Heart right ventricle (tissue), 16 donors: ENCODE data around the gene ZFYVE28. TPM values are rescaled to one million over a fixed set of nuclear protein-coding genes. Genes with fewer than 3 reads are reported as not detected.

ENCODE experiments used
- ATAC-seq, 8 donors: fragments of 200-7000 bp; cut with Tn5 transposase; one replicate each; pipeline ENCODE4 v1.9.1; 2020; ENCODE audit warnings: mild to moderate bottlenecking in 8 of 8, moderate library complexity in 8 of 8, moderate number of reproducible peaks in 1 of 8
- DNase-seq, 2 donors: peaks; one replicate each; pipeline ENCODE4 v3.0.0-alpha.2; 2020
- H3K27ac ChIP-seq, 10 donors: fragments of 200-600 bp; sonication (generic) in 2 of 10; one replicate each; pipeline versions ENCODE4 v1.5.0 to v1.8.0; 2020 to 2022; ENCODE audit warnings: mild to moderate bottlenecking in 3 of 10
- H3K27me3 ChIP-seq, 7 donors: fragments of 200-600 bp; one replicate each; pipeline ENCODE4 v1.8.0; 2021 to 2022; ENCODE audit warnings: mild to moderate bottlenecking in 2 of 7
- H3K36me3 ChIP-seq, 9 donors: fragments of 200-600 bp; sonication (generic) in 1 of 9; one replicate each; pipeline versions ENCODE4 v1.5.0 to v1.8.0; 2020 to 2022; ENCODE audit warnings: mild to moderate bottlenecking in 2 of 9
- H3K4me1 ChIP-seq, 9 donors: fragments of 200-600 bp; sonication (generic) in 1 of 9; one replicate each; pipeline versions ENCODE4 v1.5.0 to v1.8.0; 2020 to 2022; ENCODE audit warnings: mild to moderate bottlenecking in 4 of 9
- H3K4me3 ChIP-seq, 10 donors: fragments of 200-600 bp; sonication (generic) in 2 of 10; one replicate each; pipeline versions ENCODE4 v1.5.0 to v1.8.0; 2020 to 2022; ENCODE audit warnings: mild to moderate bottlenecking in 7 of 10, moderate library complexity in 2 of 10
- H3K9me3 ChIP-seq, 11 donors: fragments of 200-600 bp in 10 of 11; sonication (generic) in 2 of 11; one replicate each; pipeline versions ENCODE4 v1.5.0 to v1.8.0; 2013 to 2022; ENCODE audit warnings: mild to moderate bottlenecking in 2 of 11, control low read depth in 1 of 11, moderate library complexity in 1 of 11
- WGBS, 2 donors: extraction: QIAGEN DNeasy Blood & Tissue Kit; methylation state at CpG; one replicate each; pipeline ENCODE4 v1.1.7; 2013; ENCODE audit warnings: inconsistent platforms in 1 of 2; 5-methylcytosine and 5-hydroxymethylcytosine counted together
- intact Hi-C, 10 donors: fragments of 100-400 bp; cut with DNase I; formaldehyde crosslinking; loops; one replicate each; pipeline versions ENCODE4 v1.11.1 to v1.14.2; 2022
- polyA plus RNA-seq, 2 donors: library from polyadenylated mRNA; stranded (reverse); fragments of 200-250 nt; gene quantifications; one replicate each; pipeline ENCODE4 v1.2.3, GENCODE V29; 2013
- total RNA-seq, 10 donors: library from RNA; stranded (reverse); fragmentation: NEBNext Ultra II Directional in 3 of 10; extraction: Animal tissue kit (Norgen Biotek cat#: 25700) in 3 of 10; gene quantifications; one replicate each; pipeline versions ENCODE4 v1.2.1 to v1.2.4, GENCODE V29; 2021 to 2023
- TF ChIP-seq, protein P1 (sequence below), 9 donors: fragments of 200-600 bp; sonication (generic) in 2 of 9; IDR thresholded peaks; one replicate each; pipeline versions ENCODE4 v1.5.0 to v1.8.0; 2021 to 2022; ENCODE audit warnings: antibody characterized with exemption in 9 of 9, mild to moderate bottlenecking in 5 of 9, moderate library complexity in 1 of 9
- donor health status: Arrhythmogenic right ventricular cardiomyopathy.
- donor health status: ischemic (EF 13 %, LVEDD 7.1; RV severe dilation, severe dysfunction).
- donor health status: healthy with polysubstance abuse.
- donor health status: DM: no; HTN: yes; CAD: no.
- donor health status: DM: no; HTN: no; CAD: no.
- donor health status: ischemic (EF 25% LVEDD 6.9; RV normal size, moderate dysfunction).
- donor health status: ischemic (EF 25% LVEDD 5.7; RV mildly dilated, moderate dysfunction).
- donor health status: healthy.
- donor health status: DM: yes; HTN: yes; CAD: no.
- donor health status: Ischemic cardiomyopathy.
- donor health status: ischemic (EF 35%, LVEDD 5.7; RV mildly dilated, moderate dysfunction).
- donor health status: nonischemic (EF 11% LVEDD 7.7; RV severe dilation, severe dysfunction).
- donor health status: DM: yes; HTN: yes; CAD: no.
- donor health status: PGD.
- donor health status: ischemic (EF 29% LVEDD 5.4; RV normal size, mild dysfunction).
- donor health status: nonischemic (EF 23%, LVEDD 6.1; RV moderate dilation, normal function).

The ZFYVE28 gene
- total and polyA plus RNA-seq, 12 donors = 2.3 to 9.9 (median 3.5) TPM

DNA sequence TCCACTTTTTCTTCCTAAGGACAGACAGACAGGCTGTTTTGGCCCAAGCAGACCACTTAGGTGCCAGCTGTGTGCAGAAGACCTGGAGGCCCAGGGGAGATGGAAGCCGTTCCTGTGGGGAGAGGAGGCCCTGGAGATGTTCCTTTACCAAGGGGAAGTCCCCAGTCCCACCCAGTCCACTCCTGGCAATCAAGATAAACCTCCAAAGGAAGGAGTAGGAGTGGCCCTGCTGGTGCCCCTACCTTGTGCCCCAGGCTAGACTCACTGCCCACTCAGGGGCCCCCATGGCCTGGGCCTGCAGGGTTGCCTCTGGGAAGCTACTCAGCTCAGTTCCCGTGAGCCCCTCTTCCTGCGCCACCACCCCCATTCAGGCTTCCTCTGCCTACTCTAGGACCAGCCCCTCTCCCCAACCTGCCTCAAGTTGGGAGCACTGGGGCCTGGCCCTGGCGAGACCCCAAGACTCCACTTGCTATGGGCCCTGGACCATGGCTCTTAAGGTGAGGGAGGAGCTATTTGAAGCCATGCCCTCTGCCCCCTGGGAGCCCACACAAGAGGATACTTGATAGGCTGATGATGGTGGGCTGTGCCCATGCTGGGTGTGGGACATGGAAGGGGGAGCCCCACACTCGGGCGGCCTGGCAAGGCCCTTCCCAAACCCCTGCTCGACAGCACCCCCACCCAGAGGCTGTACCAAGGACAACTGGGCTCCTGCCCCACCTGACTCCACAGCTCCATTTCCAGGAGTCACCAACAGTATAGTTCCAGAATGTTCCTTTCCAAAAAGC is 25.7 kb upstream of the ZFYVE28 start:
- ATAC-seq (no peak), DNase-seq (no peak)
- Histone ChIP-seq H3K4me1 (peaks cover 0 to 6% (median 0%) of the 10 kb centered on the region in 9 donors), H3K27me3 (no peaks in the 10 kb centered on the region), H3K9me3 (no peaks in the 10 kb centered on the region), H3K36me3 (no peaks in the 10 kb centered on the region), H3K27ac (no peak overlapping the region), H3K4me3 (no peak overlapping the region)
- intact Hi-C loops = loop anchor here in 5 of 10 donors (5.0 to 10.0 kb wide), 3 partner anchors 219 to 227 kb away; no protein-coding TSS in a partner anchor
- WGBS, 2 donors = 92 to 94% methylated on average over 7 of the region's 7 CpGs
- TF ChIP-seq, protein P1, sequence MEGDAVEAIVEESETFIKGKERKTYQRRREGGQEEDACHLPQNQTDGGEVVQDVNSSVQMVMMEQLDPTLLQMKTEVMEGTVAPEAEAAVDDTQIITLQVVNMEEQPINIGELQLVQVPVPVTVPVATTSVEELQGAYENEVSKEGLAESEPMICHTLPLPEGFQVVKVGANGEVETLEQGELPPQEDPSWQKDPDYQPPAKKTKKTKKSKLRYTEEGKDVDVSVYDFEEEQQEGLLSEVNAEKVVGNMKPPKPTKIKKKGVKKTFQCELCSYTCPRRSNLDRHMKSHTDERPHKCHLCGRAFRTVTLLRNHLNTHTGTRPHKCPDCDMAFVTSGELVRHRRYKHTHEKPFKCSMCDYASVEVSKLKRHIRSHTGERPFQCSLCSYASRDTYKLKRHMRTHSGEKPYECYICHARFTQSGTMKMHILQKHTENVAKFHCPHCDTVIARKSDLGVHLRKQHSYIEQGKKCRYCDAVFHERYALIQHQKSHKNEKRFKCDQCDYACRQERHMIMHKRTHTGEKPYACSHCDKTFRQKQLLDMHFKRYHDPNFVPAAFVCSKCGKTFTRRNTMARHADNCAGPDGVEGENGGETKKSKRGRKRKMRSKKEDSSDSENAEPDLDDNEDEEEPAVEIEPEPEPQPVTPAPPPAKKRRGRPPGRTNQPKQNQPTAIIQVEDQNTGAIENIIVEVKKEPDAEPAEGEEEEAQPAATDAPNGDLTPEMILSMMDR (IDR thresholded peaks at IDR 0.05) = no peak

DNA sequence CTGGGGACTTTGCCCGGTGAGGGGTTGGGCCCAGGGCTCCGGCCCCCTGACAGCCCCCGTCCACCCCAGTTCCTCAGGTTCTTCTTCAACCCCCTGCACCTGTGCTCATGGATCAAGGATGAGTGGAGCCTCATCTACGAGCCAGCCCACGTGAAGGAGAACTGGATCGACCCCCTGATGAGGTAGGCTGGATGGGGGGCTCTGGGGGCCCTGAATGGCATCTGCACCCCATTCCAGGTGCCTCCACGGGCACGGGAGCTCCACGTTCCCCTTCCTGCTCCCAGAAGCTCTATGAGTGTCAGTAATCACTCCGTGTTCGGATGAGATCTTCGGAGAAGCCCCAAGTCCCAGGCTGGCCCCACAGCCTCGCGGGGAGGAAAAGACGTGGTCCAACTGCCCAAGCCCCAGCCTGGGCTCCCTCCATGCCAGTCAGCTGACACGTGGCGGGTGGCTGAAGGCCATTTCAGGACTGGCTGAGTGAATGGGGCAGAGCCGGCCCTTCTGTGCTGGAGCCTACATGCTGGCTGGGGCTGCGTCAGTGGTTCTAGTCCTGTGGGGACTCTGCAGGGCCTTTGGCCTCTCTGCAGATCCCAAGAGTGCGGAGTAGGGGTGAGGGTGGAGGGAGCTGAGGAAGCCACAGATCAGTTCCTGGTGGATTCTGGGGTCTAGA is 24.8 kb upstream of the ZFYVE28 start:
- no peak overlapping the region for H3K4me3 ChIP-seq
- DNase-seq (no peak), ATAC-seq (peak in 1 of 8 donors; percentile 20)
- no peaks in the 10 kb centered on the region for H3K36me3 ChIP-seq
- intact Hi-C loops = loop anchor here in 5 of 10 donors (5.0 to 10.0 kb wide), 3 partner anchors 218 to 226 kb away; no protein-coding TSS in a partner anchor
- H3K9me3 ChIP-seq = no peaks in the 10 kb centered on the region
- no peak overlapping the region for H3K27ac ChIP-seq
- 87% methylated on average over 19 to 20 of the region's 20 CpGs for WGBS, 2 donors
- TF ChIP-seq, protein P1 (IDR thresholded peaks at IDR 0.05) = no peak
- H3K4me1 ChIP-seq = peaks cover 0 to 6% (median 0%) of the 10 kb centered on the region in 9 donors
- H3K27me3 ChIP-seq = no peaks in the 10 kb centered on the region

DNA sequence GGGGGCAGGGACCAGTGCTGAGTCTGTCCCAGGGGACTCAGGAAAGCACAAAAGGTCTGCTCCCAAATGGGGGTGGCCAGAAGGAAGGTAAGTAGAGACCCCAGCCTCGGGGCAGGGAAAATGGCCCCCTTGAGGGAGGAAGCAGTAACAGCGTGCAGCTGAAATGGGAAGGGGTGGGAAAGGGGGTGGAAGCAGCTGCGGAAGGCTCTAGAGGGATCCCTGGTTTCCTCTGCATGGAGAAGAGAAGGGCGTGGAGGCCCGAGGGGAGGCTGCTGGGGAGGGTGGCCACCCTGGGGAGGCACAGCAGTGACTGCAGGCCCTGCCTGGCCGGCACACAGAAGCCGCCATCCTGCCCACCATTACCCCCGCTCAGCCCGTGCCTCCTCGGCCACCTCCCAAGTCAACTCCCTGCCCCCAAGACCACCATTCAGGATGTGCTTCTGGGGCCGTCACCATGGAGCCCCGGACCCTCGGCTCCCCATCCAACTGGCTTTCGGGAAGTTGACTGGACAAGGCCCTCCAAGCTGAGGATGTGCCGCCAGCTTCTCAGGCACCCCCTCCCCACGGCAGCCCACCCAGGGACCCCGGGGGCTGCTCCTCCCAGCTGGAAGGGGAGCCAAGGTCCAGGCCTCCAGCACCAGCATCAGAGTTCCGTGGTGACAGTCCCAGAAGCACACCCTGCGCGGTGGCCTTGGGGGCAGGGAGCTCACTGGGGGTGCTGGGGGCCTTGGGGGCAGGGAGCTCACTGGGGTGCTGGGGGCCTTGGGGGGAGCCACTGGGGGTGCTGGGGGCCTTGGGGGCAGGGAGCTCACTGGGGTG is 23.9 kb upstream of the ZFYVE28 start:
- H3K9me3 ChIP-seq = no peaks in the 10 kb centered on the region
- peaks cover 0 to 6% (median 0%) of the 10 kb centered on the region in 9 donors for H3K4me1 ChIP-seq
- H3K36me3 ChIP-seq = no peaks in the 10 kb centered on the region
- no peak overlapping the region for H3K27ac ChIP-seq
- DNase-seq (no peak), ATAC-seq (peak in 2 of 8 donors; percentile 7 to 36)
- H3K4me3 ChIP-seq = no peak overlapping the region
- intact Hi-C loops = loop anchor here in 5 of 10 donors (5.0 to 10.0 kb wide), 3 partner anchors 218 to 225 kb away; no protein-coding TSS in a partner anchor
- TF ChIP-seq, protein P1 (IDR thresholded peaks at IDR 0.05) = no peak
- 72 to 77% methylated on average over 20 of the region's 20 CpGs for WGBS, 2 donors
- no peaks in the 10 kb centered on the region for H3K27me3 ChIP-seq
